Thyroid gland (tissue), 4 donors: ENCODE measurements around the gene ZBTB7C. TPM values are rescaled to one million over a fixed set of nuclear protein-coding genes. Genes with fewer than 3 reads are reported as not detected.

ENCODE experiments used
- DNase-seq, 2 donors: peaks; one replicate each; pipeline ENCODE4 v3.0.0-alpha.2; 2019
- H3K27ac ChIP-seq, 3 donors: fragments of 200-600 bp; sonication (generic); 1 replicate in 2 of 3; 2 replicates in 1 of 3; pipeline ENCODE4 v1.5.1; 2016 to 2019; ENCODE audit warnings: mild to moderate bottlenecking in 1 of 3, moderate library complexity in 1 of 3
- H3K27me3 ChIP-seq: fragments of 200-600 bp; sonication (generic); one replicate; pipeline ENCODE4 v1.5.1; 2019
- H3K36me3 ChIP-seq, 2 donors: fragments of 200-600 bp; sonication (generic); one replicate each; pipeline ENCODE4 v1.5.1; 2016 to 2019
- H3K4me1 ChIP-seq, 2 donors: fragments of 200-600 bp; sonication (generic); one replicate each; pipeline ENCODE4 v1.5.1; 2017 to 2019
- H3K4me3 ChIP-seq, 3 donors: fragments of 200-600 bp; sonication (generic); replicated peaks in 1 of 3; 1 replicate in 2 of 3; 2 replicates in 1 of 3; pipeline ENCODE4 v1.5.1; 2016; ENCODE audit warnings: mild to moderate bottlenecking in 1 of 3
- H3K9me3 ChIP-seq: fragments of 200-600 bp; sonication (generic); one replicate; pipeline ENCODE4 v1.5.1; 2017
- POLR2A ChIP-seq, 2 donors: fragments of 450-650 bp; IDR thresholded peaks; one replicate each; pipeline ENCODE4 v1.6.1; 2017; ENCODE audit warnings: antibody characterized with exemption in 2 of 2, mild to moderate bottlenecking in 2 of 2, moderate library complexity in 1 of 2
- WGBS, 2 donors: methylation state at CpG; one replicate each; pipeline ENCODE4 v1.1.5; 2017; 5-methylcytosine and 5-hydroxymethylcytosine counted together
- intact Hi-C: fragments of 100-400 bp; cut with DNase I; formaldehyde crosslinking; loops from one replicate; pipeline ENCODE4 v1.15.1; 2023
- total RNA-seq, 4 donors: library from RNA; depleted of rRNA; stranded (reverse); fragments of >200 nt; gene quantifications; one replicate each; pipeline ENCODE4 v1.2.3, GENCODE V29; 2016
- TF ChIP-seq, protein P1 (sequence below), 6 experiments: fragments of 200-600 bp in 3 of 6; fragments of 450-650 bp in 3 of 6; sonication (generic) in 3 of 6; IDR thresholded peaks; one replicate each; pipeline ENCODE4 v1.5.1; 2016 to 2019; ENCODE audit warnings: antibody characterized with exemption in 6 of 6, mild to moderate bottlenecking in 2 of 6, inconsistent platforms in 1 of 6, moderate library complexity in 1 of 6

The ZBTB7C gene
- total RNA-seq, 4 donors from 2014 or later: 41.7 to 66.7 (median 49.5) TPM

DNA sequence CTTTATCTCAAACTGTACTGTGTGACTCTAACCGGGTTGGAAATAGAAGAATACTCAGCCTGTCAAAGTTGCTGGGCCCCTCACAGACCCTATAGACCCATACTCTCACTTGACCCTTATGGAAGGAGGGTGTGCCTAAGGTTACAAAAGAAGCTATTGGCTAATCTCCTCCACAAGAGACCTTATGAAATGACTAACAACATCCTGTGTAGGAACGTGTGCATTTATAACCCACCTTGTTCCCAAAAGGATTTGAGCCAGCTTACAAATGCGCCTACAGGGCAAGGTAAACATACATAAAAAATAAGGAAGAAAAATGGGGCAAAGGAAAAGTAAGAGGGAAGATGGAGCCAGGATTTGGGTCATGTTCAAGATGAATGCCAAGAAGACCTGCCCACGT lies 253.3 kb downstream of the ZBTB7C start:
- TF ChIP-seq POLR2A (IDR thresholded peaks at IDR 0.05): no peak
- TF ChIP-seq, protein P1, sequence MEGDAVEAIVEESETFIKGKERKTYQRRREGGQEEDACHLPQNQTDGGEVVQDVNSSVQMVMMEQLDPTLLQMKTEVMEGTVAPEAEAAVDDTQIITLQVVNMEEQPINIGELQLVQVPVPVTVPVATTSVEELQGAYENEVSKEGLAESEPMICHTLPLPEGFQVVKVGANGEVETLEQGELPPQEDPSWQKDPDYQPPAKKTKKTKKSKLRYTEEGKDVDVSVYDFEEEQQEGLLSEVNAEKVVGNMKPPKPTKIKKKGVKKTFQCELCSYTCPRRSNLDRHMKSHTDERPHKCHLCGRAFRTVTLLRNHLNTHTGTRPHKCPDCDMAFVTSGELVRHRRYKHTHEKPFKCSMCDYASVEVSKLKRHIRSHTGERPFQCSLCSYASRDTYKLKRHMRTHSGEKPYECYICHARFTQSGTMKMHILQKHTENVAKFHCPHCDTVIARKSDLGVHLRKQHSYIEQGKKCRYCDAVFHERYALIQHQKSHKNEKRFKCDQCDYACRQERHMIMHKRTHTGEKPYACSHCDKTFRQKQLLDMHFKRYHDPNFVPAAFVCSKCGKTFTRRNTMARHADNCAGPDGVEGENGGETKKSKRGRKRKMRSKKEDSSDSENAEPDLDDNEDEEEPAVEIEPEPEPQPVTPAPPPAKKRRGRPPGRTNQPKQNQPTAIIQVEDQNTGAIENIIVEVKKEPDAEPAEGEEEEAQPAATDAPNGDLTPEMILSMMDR (IDR thresholded peaks at IDR 0.05): no peak
- 85 to 95% methylated on average over 4 of the region's 4 CpGs for WGBS, 2 donors
- Histone ChIP-seq H3K36me3 (no peaks in the 10 kb centered on the region), H3K4me1 (peaks cover 3 to 31% of the 10 kb centered on the region in 2 donors), H3K4me3 (no peak overlapping the region), H3K9me3 (no peaks in the 10 kb centered on the region), H3K27me3 (no peaks in the 10 kb centered on the region), H3K27ac (no peak overlapping the region)
- DNase-seq: no peak
- intact Hi-C loops: no loop called here

DNA sequence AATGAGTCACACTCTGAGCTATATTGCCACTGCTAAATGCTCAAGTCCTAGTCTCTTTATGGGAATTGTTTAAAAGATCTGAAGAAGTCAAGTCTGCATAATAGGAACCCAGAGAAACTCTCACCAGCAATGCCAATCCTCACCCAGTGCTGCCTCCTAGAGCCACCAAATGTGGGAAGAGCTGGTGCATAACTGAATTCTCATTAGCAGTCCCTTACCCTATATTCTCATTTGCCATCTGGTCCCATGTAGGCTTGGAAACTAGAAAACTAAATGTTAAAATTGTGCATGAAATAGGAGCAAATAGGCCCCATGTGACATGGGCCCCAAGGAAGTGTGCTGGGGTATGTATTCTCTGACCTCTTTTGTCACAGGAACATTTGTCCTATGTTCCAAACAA lies 254.4 kb downstream of the ZBTB7C start:
- intact Hi-C loops: no loop called here
- Histone ChIP-seq H3K27ac (no peak overlapping the region), H3K9me3 (no peaks in the 10 kb centered on the region), H3K4me1 (peaks cover 0 to 26% of the 10 kb centered on the region in 2 donors), H3K36me3 (no peaks in the 10 kb centered on the region), H3K27me3 (no peaks in the 10 kb centered on the region), H3K4me3 (no peak overlapping the region)
- no peak for DNase-seq
- TF ChIP-seq POLR2A (IDR thresholded peaks at IDR 0.05): no peak
- TF ChIP-seq, protein P1 (IDR thresholded peaks at IDR 0.05): no peak

DNA sequence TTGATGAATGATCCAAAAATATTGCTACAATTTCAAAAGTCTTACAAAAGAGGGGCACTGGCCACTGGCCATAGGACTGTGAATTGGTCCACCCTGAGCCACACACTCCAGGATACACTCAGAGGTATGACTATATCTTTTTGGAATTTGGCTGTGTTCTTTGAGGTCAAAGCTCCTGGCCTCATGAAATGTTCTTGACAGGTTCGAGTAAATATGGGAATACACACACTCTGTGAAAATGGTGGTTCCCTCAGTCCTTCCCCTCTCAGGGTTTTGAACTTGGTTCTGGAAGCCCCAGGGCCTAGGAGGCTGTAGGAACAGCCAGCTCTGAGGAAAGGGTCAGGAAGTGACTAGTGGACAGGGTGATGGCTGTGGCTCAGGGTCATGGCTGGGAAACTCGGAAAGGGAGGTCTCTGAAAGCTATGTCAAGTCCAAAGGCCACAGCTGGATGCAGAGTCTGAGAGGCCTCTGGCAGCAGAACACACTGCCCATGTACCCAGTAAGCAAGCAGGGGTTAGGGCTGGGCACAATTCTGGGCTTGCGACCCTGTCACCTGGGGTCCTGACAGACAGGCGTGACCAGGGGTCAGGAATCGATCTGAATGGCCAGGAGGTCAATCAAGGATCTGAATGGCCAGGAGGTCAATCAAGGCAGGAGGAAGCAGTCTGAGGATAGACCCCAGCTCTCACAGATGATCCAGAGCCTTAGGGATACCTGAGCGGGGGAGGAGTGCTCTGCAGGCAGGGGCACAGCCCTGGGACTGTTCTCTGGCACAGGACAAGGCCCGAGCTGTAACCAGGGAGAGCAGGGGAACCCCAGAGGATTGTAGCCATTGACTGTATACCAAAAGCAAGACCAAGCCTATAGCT lies 255.3 kb downstream of the ZBTB7C start:
- TF ChIP-seq, protein P1 (IDR thresholded peaks at IDR 0.05): no peak
- no peak for TF ChIP-seq POLR2A (IDR thresholded peaks at IDR 0.05)
- H3K4me1 ChIP-seq: peaks cover 0 to 25% of the 10 kb centered on the region in 2 donors
- no peaks in the 10 kb centered on the region for H3K27me3 ChIP-seq
- WGBS, 2 donors: 83 to 97% methylated on average over 4 to 7 of the region's 7 CpGs
- peak in 1 of 2 donors; percentile 38 for DNase-seq
- H3K9me3 ChIP-seq: no peaks in the 10 kb centered on the region
- intact Hi-C loops: no loop called here
- peak overlapping the region; percentile 10 to 32 (median 22) for H3K27ac ChIP-seq
- H3K4me3 ChIP-seq: no peak overlapping the region
- no peaks in the 10 kb centered on the region for H3K36me3 ChIP-seq

DNA sequence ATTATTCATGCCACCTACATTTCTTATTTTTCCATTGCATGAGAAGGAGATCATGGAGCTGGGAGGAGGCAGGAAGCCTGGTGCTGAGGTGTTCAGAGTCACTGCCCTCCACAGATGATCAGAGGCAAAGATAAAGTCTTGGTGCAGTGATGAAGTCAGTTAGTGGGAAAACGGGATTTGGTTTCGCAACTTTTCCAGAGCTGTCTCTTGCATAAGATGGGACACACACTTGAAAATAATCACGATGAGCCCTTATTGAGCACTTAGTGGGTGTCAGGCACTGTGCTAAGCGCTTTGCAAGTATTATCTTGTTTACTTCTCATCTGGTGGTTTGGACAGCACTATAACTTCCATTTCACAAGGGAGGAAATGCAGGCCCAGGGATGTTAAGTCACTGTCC lies 256.6 kb downstream of the ZBTB7C start:
- intact Hi-C loops: no loop called here
- Histone ChIP-seq H3K27ac (no peak overlapping the region), H3K36me3 (no peaks in the 10 kb centered on the region), H3K27me3 (no peaks in the 10 kb centered on the region), H3K9me3 (no peaks in the 10 kb centered on the region), H3K4me1 (peaks cover 0 to 16% of the 10 kb centered on the region in 2 donors), H3K4me3 (no peak overlapping the region)
- DNase-seq: no peak
- 78 to 82% methylated on average over 4 of the region's 4 CpGs for whole genome bisulfite sequencing, 2 donors
- TF ChIP-seq, protein P1 (IDR thresholded peaks at IDR 0.05): no peak
- no peak for TF ChIP-seq POLR2A (IDR thresholded peaks at IDR 0.05)

DNA sequence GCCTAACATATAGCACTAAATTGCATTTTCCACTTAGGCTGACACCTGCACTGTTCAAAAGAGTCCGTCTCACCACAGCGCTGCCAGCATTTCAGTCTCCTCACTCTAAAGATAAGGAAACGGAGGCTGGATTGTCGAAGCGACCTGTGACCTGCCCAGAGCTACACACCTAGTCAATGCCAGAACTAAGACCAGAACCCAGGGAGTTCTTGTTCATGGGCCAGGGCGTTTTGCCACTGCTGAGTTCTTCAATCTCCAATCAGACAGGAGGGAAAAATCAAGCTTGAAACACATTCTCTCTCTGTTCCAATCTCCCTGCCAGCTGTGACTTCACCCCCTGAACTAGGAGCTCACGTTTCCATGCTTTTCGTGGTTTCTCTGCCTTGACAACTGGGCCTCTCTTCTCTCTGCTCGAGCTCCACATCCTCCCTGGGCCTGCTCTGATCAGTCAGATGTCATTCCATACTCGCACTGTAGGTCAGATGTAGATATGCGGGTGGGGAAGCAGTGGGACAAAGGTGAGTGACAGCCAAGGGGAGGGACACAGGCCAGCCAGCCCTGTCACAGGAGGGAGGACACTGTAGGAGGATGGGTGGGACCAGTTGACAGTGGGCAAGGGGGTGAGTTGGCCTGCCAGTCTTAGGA lies 257.6 kb downstream of the ZBTB7C start:
- intact Hi-C loops: no loop called here
- WGBS, 2 donors: 83 to 91% methylated on average over 11 of the region's 11 CpGs
- peaks cover 0 to 16% of the 10 kb centered on the region in 2 donors for H3K4me1 ChIP-seq
- no peaks in the 10 kb centered on the region for H3K36me3 ChIP-seq
- H3K27ac ChIP-seq: no peak overlapping the region
- H3K27me3 ChIP-seq: no peaks in the 10 kb centered on the region
- no peak for TF ChIP-seq POLR2A (IDR thresholded peaks at IDR 0.05)
- TF ChIP-seq, protein P1 (IDR thresholded peaks at IDR 0.05): no peak
- DNase-seq: no peak
- H3K9me3 ChIP-seq: no peaks in the 10 kb centered on the region
- H3K4me3 ChIP-seq: no peak overlapping the region
